RPMI7951 (cell line): ENCODE results near the gene RBFOX2. TPM values are rescaled to one million over a fixed set of nuclear protein-coding genes. Genes with fewer than 3 reads are reported as not detected.
"Not testable (repeated sequence)": the region's sequence is repeated elsewhere in the genome, so short reads cannot be mapped to it uniquely, and the experiment has no call there.

Experiments
- DNase-seq: peaks from one replicate; pipeline ENCODE4 v3.0.0-alpha.2; 2012; ENCODE audit warnings: low read depth
- total RNA-seq: library from RNA; depleted of rRNA; stranded (reverse); fragments of >200 nt; shearing (Covaris generic); gene quantifications from 2 replicates; pipeline ENCODE4 v1.2.3, GENCODE V29; 2014

The RBFOX2 gene
- total RNA-seq, 1 experiment from 2014 or later = 96.2 TPM

DNA sequence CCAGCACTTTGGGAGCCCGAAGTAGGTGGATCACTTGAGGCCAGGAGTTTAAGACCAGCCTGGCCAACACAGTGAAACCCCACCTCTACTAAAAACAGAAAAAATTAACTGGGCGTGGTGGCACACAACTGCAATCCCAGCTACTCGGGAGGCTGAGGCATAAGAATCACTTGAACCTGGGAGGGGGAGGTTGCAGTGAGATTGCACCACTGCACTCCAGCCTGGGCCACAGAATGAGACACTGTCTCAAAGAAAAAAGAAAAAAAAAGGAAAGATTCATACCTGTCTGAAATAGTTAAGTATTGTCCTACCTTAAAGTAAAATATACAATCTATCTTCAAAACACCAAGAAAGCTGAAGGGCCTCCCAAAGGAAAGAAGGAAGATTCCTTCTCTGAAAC lies 20.1 kb downstream of the RBFOX2 start:
- DNase-seq = no peak

DNA sequence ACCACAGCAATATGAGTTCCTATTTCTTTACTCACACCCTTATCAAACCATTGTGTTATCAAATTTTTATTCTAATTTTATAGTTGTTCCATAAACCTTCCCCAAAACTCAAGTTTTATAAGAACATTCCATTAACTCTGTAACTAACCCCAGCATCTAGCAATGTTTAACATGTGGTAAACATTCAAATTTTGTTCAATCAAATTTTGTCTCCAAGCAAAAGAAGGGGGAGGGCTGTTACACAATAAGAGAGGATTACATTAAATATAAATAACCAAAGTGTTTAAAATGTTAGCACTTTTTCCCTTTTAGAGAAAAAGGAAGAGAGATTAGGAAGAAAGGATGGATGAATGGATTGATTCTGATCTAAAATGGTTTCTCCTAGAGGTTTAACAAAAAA lies 20.5 kb downstream of the RBFOX2 start:
- no peak for DNase-seq

DNA sequence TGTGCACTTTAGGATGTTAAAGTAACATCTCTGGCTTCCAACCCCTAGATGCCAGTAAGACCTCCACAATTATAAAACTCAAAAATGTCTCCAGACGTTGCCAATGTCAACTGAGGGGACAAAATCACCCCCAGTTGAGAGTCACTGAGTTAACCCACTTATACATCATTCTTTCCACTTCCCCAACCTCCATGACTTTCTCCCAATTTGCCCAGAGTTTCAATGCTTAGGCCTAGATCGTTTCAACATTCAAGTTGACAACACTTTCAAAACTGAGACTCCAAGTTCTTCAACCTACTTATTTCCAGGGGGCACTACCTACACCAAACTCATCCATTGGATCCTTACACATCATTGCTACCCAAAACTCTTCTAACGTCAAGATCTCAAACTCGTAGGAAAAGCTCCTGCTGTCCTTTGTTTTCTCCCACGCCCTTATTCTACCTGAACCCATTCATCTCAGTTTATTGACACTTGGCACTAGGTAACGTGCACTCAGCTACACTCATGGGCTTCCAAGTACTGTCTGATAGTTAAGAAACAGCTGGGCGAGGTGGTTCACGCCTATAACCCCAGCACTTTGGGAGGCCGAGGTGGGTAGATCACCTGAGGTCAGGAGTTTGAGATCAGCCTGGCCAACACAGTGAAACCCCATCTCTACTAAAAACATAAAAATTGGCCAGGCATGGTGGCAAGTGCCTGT lies 24.5 kb downstream of the RBFOX2 start:
- DNase-seq = no peak

DNA sequence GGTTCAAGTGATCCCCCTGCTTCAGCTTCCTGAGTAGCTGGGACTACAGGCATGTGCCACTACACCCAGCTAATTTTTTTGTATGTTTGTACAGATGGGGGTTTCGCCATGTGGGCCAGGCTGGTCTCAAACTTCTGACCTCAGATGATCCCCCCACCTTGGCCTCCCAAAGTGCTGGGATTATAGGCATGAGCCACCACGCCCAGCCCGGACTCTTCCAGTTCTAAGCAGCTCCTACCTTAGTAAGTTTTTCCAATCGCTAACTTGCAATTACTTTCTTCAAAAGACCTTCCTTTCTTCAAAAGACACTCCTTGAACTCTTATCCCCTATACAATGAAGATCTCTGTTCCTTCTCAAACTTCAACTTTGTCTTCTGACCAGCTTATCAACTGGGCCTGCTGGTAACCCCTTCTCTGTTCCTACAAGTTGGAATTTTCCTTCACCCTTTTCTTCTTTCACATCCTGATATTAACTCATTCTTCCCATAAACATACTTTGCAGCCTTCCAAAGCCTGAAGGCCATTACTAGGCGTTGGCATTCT lies 25.8 kb downstream of the RBFOX2 start:
- no peak for DNase-seq

DNA sequence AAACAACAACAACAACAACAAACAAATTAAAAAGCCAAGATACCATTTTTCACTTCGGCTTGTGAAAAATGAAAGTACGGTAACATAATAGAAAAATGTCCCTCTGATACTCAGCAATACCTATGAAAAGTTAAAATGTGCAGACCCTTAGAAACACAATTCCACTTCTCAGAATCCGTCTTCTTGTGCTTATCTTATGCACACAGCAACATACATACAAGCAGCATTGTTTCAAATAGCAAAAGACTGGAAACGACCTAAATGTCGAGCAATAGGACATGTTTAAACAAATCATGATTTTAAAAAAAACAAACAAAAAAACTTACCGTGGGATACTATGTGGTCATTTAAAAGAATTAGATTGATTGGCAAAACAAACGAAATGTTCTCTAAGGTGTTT lies 26.5 kb downstream of the RBFOX2 start:
- no peak for DNase-seq

DNA sequence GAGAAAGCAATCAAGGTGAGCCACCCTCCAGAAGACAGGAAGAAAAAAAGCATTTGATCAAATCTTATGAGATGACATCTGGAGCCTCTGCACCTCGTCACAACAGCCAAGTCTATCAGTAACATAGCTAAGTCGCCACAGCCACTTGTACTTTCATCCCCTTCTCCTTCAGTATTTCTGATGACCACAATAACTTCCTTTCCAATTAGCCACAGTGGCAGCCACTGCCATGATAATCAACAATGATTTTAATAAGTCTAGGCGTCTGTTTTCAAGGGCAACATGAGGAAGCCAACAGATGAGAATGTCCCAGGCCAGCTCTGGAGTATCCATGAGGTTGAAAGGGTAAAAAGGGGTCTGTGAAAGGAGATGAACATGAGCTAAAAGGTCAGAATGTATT lies 29.9 kb downstream of the RBFOX2 start:
- peak; percentile 44 for DNase-seq

DNA sequence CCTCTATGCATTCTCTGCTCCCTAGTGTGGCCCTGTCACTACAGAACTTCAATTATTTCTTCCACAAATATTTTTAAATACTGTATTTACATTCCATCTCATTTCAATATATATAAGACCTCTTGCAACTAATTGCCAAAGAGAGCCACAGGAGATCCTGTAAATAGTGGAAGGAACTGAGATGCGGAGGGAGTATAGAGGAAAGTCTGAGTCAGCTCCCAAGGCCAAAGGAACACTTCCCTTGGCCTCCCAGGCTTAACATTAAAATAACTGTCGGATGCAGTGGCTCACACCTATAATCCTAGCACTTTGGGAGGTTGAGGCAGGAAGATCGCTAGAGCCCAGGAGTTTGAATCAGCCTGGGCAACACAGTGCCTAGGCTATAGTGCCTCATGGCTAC lies 31.2 kb downstream of the RBFOX2 start:
- DNase-seq = peak; percentile 48

DNA sequence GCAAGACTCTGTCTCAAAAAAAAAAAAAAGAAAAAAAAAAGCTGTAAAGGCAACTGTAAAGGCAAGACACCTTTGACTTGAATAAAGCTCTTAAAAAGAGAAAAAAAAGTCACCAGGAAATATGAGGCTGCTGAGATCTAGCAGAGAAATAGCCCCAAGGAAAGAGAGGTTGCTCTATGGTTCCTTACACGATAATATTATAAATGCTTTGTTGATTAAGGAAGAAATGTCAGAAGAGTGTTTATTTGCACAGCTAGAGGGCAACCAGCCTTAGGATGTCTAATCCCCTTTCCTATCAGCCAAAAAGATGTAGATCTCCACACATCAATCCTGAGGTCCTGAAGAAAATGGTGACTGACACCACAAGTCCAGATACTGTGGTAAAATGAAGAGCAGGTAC lies 32.0 kb downstream of the RBFOX2 start:
- peak; percentile 19 for DNase-seq

DNA sequence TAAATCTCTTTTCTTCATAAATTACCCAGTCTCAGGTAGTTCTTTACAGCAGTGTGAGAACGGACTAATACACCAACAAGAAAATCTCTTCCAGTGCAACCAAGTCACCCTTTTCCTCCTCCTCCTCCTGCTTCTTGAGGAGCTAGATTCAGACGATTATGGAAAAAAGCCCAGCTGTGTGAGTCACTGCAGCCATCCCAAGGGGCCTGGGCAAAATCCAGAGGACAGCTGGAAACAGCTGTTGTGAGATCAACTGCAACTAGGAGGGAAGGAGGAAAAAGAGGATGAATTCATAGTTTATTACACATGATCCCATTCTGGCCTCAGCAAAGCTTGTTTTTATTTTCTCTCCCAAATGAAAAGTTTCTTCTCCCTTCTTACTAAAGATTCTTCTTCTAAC lies 32.9 kb downstream of the RBFOX2 start:
- peak; percentile 94 for DNase-seq

DNA sequence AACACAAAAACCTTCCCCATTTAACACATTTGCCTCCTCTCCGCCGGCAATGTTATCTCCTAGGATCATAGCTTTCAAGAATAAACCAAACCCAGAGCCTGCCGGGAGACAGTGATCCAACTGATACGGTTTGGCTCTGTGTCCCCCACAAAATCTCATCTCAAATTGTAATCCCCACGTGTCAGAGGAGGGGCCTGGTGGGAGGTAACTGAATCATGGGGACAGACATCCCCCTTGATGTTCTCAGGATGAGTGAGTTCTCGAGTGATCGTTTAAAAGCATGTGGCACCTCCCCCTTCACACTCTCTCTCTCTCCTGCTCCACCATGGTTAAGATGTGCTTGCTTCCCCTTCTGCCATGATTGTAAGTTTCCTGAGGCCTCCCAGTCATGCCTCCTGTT lies 33.3 kb downstream of the RBFOX2 start:
- peak; percentile 72 for DNase-seq

DNA sequence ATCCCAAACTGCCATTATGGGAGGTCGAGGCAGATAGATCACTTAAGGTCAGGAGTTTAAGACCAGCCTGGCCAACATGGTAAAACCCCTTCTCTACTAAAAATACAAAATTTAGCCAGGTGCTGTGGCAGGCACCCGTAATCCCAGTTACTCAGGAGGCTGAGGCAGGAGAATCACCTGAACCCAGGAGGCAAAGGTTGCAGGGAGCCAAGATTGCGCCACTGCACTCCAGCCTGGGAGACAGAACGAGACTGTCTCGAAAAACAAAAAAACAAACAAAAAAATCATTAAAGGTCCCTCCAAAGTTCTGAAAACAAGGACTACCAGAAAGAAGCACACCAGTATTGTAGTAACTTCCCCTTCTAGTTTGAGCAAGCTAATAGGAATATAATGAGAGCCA lies 34.9 kb downstream of the RBFOX2 start:
- DNase-seq = not testable (repeated sequence)

DNA sequence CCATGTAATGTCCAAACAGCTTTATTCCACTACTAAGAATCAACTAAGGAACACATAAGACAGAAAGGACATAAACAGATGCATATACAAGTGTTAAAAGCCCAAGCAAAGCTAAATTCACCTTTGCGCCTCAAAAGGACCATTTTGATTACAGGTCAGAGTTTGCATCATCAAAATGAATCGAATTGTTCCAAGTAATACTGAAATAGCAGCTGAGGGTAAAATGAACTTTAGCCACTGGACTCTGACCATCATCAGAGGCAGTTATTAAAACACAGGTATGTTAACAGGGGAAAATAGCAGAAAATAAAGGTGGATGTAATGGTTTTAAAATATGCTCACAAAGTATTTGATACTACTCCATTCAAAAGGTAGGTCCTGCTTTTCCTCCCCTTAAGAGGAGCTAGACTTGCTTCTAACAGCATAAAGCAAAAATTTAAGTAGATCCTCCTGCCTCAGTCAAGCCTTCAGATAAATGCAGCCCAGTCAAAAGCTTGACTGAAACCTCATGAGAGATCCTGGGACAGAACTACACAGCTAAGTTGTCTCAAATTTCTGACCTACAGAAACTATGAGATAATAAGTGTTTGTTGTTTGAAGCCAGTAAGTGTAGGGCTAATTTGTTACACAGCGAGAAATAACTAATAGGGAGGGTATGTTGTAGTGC lies 35.4 kb downstream of the RBFOX2 start:
- DNase-seq = no peak

DNA sequence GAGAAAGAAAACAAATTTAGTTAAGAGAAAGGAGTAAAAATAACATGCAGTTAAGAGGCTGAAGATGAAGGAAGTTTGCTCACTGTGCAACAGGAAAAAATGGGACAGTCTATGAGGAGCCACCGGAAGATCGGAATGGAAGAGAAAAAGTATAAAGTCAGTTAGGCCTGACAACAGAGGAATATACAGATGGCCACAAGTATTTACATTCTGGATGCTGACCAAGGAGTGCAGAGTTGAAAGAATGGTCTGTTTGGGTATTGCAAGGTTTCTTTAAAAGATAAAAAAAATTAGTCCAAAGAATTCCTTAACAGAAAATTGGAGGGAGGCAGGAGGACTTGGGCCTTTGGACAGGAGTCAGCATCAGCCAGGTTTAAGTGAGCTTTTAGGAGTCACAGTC lies 37.5 kb downstream of the RBFOX2 start:
- DNase-seq = peak; percentile 27

DNA sequence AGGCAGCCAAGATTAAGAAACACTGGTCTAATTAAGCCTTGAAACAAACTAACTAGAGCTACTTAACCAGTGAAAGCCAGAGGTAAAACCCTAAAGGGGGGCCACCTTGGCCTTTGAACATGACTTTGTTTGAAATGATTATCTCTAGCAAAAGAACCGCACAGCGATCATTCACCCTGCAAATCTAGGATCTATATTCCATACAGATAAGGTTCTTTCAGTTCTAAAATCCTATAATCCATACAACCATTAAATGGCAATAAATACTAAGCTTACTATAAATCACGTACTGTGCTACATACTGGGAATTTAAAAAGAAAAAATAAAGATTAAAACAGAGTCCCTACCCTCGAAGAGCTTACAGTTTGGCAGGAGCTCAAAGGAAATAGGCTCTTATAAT lies 40.6 kb downstream of the RBFOX2 start:
- no peak for DNase-seq

DNA sequence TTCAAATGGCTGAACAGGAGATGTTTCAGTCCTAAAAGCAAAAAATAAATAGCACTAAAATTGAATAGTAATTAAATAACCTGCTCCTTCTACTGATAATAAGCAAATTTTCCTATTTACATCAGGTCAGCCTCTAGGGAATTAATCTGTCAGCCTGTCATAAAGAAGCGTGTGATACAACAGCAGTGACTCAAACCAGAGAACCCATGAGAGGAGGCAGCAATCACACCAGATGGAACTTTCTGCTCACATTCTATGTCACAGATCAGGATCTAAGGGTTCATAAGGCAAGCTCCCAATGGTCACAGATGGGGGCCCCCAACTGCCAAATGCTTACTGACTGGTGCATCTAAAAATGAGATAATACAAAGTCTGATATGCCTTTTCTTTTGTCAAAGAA lies 41.1 kb downstream of the RBFOX2 start:
- DNase-seq = peak; percentile 29

DNA sequence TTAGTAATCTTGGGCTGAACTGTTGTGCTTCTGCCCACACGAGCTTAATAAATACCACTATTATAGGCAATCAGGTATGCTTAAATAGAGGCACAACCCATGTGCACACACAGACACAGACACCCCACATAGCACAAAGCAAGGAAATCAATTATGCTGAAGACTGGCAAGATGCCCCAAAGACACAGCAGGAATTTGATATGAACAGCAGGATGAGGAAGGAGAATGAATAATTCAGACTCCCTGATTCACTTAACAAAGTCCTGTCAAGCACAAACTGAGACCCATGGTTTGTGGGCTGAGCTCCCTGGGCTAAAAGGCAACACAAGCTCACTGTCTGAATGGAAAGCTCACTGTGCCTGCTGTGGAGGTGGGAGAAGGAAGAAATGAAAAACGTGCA lies 42.5 kb downstream of the RBFOX2 start:
- DNase-seq = no peak

DNA sequence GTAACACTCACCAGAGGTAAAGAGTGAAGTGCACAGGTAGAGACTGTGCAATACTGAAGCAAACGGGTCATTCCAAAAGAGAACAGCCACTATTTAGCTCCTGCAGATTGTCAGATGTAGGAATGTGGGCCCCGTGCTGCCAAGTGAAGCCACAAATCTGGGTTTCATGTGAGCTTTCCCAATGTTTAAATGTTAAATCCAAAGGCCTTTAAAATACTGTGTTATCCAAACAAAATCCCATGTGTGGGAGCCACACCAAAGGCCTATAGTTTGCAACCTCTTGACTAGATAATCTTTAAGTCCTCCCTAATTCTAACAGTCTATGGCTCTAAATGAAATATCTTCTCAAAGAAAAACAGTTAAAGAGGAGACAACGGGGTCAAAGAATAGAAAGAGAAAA lies 43.3 kb downstream of the RBFOX2 start:
- DNase-seq = no peak

DNA sequence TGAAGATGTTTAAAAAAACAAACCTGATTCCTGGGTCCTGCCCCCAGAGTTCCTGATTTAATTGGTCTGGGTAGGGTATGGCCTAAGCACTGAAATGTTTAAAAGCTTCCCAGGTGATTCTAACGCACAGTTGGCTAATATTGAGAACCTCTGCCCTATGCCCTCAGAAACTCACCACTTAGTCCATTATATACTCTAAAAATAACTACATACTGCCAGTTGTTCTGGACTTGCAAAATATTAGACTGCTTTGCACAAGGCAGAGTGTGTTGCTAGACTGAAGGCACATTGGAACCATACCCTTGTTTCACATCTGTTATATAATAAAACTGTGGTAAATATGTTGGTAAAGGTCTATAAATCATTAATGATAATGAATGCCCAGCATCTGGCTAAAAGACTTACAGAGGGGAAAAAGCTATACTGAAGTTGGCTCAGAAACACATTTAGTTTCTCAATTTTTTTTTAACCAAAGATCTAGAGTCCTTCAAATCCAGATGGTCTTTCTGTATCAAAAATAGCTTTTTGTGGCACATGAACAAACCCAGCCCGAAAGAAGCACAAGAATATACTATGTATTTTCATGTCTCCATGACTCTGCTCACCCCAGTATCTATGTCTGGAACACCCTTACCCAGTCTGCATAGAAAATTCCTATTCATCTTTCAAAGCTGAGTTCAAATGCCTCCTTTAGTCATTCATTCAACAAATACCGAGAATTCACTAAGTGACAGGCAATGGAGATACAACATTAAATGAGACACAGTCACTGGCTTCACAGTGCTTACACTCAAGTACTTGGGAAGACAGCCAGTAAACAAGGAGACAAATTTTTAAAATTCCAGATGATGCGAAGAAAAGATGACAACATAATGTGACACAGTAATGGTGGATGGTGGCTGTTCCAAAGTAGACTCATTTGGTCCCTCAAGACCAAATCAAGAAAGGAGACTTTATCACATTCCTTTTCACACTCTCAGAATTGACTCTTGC lies 44.1 kb downstream of the RBFOX2 start:
- no peak for DNase-seq

DNA sequence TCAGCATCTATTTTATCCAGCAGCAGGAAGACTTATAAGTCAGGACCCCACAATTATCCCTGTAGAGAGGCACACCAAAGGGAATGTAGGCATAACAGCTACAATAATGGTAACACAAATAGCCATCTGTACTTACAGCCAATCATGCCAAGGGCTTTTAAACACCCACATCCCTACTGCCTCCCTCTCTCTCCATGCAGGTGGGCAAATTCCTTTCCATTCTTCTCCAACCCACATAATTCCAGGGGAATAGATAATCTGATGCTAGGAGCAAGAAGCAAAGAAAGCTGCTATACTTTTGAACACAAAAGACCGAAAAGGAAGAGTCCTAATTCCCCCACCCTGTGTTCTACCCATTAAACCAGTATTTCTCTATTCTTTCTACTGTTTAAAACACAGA lies 46.7 kb downstream of the RBFOX2 start:
- no peak for DNase-seq

DNA sequence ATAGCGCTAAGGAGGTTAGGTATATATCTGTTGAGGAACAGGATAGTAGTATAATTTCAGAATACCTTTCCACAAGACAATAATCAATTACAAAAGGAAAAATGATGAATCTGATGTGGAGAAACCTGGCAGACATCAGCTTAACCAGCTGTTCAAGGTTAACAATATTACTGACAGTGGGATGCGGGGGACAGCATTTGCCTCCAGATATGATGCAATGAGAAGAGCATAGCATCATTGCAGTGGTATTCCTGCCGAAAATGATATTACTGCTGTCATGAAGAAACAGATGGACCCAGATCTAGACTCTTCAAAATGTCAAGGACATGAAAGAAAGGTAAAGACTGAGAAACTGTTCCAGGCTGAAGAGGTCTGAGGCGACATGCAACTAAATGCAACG lies 49.7 kb downstream of the RBFOX2 start:
- DNase-seq = no peak

DNA sequence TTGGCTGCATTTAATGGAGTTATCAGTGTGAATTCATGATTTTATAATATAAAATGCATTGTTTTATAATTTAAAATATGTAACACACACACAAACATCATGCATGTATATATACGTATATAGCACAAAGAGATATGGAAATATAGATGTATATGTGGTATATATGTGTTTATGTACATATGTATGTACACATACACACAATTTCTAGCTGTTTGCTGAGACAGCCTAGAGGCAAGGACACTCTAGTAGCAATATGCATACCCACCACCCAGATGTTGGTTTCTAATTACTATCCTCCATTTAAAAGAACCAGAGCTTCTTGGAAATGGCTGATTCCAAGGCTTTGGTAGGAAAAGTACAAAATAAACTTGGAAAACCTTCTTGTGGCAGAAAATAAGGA lies 50.4 kb downstream of the RBFOX2 start:
- no peak for DNase-seq

DNA sequence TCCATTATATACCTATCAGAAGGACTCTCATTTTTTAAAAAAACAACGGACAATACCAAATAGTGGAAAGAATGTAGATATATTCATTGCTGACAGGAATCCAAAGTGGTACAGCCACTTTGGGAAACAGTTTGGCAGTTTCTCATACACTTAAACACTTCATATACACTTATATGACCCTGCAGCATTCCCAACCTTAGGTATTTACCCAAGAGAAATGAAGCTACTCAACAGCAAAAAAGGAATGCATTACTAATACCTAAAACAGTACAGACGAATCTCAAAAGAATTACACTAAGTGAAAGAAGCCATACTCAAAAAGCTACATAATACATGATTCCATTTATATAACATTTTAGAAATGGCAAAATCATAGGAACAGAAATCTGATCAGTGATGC lies 51.5 kb downstream of the RBFOX2 start:
- no peak for DNase-seq
